K562 (cell line): ENCODE results near the gene SNX19. TPM values are rescaled to one million over a fixed set of nuclear protein-coding genes. Genes with fewer than 3 reads are reported as not detected.
A peak's percentile ranks its signal among the peaks of the same experiment; 100 is the strongest.

ENCODE experiments used
- ATAC-seq: fragments of 200-7000 bp; cut with Tn5 transposase; 3 replicates; pipeline ENCODE4 v1.9.1; 2020; ENCODE audit warnings: moderate library complexity
- BruUV-seq: library from RNA; stranded (reverse); fragments of 400-500 nt; replicated peaks from 2 replicates; lab custom pipeline; 2021; lab: Mats Ljungman, UMichigan
- CTCF ChIA-PET: fragments of 300-600 bp; formaldehyde crosslinking; extraction: SDS; loops from one replicate; lab custom pipeline; 2021; ENCODE audit warnings: low intra/inter-chr PET ratio; lab: Yijun Ruan, JAX
- POLR2A ChIA-PET: fragments of 300-600, 350-650 bp; sonication (Branson Sonifier 250); formaldehyde crosslinking; extraction: SDS; loops from one replicate; lab custom pipeline; 2021; ENCODE audit warnings: antibody characterized with exemption, inconsistent platforms; lab: Yijun Ruan, JAX
- DNase-seq, 4 experiments: peaks; one replicate each; pipeline versions ENCODE4 v3.0.0 to v3.0.0-alpha.2; 2011 to 2018; ENCODE audit warnings: low spot score in 3 of 4, mixed read lengths in 3 of 4; ENCODE audit errors: extremely low read depth in 1 of 4
- FAIRE-seq: peaks from 2 replicates; lab custom pipeline; 2011; peaks lifted over from hg19 to GRCh38; lab: Jason Lieb, UNC
- H2AFZ ChIP-seq: 2 replicates; pipeline ENCODE4 v1.6.0; 2011; ENCODE audit warnings: low read depth, low read length, control low read depth, inconsistent platforms
- H3K27ac ChIP-seq: fragments of 200-600 bp; 3 replicates; pipeline ENCODE4 v1.8.0; 2011; ENCODE audit warnings: low read depth, mild to moderate bottlenecking, control low read depth, inconsistent platforms, low read length, moderate library complexity, mixed read lengths; ENCODE audit errors: extremely low read depth
- H3K27me3 ChIP-seq, 2 experiments: fragments of 300-600 bp in 1 of 2; 2 replicates in 1 of 2; 3 replicates in 1 of 2; pipeline versions ENCODE4 v1.6.0 to v1.8.0; 2011; ENCODE audit warnings: inconsistent platforms in 2 of 2, low read length in 2 of 2, mild to moderate bottlenecking in 1 of 2, mixed read lengths in 1 of 2, moderate library complexity in 1 of 2; ENCODE audit not compliant: control insufficient read depth in 2 of 2, insufficient read depth in 2 of 2
- H3K36me3 ChIP-seq: fragments of 300-600 bp; 3 replicates; pipeline ENCODE4 v1.8.0; 2011; ENCODE audit warnings: mild to moderate bottlenecking, low read length, inconsistent platforms; ENCODE audit not compliant: control insufficient read depth, insufficient read depth
- H3K4me1 ChIP-seq, 2 experiments: fragments of 200-600 bp in 1 of 2; replicated peaks in 1 of 2; 2 replicates in 1 of 2; 3 replicates in 1 of 2; pipeline versions ENCODE4 v1.5.1 to v1.8.0; 2011; ENCODE audit warnings: inconsistent platforms in 2 of 2, low read length in 2 of 2, mild to moderate bottlenecking in 1 of 2, mixed read lengths in 1 of 2, moderate library complexity in 1 of 2; ENCODE audit not compliant: control insufficient read depth in 2 of 2, insufficient read depth in 2 of 2
- H3K4me2 ChIP-seq: 2 replicates; pipeline ENCODE4 v1.6.1; 2011; ENCODE audit warnings: low read length, control low read depth, inconsistent platforms, mixed read lengths; ENCODE audit not compliant: insufficient read depth
- H3K4me3 ChIP-seq: fragments of 200-600 bp; sonication (generic), shearing (Covaris generic); 2 replicates; pipeline ENCODE4 v1.5.1; 2016; ENCODE audit warnings: control low read depth, inconsistent platforms
- H3K79me2 ChIP-seq: fragments of 200-600 bp; 3 replicates; pipeline ENCODE4 v1.8.0; 2011; ENCODE audit warnings: low read length, inconsistent platforms; ENCODE audit not compliant: control insufficient read depth, insufficient read depth
- H3K9ac ChIP-seq, 2 experiments: 2 replicates each; pipeline versions ENCODE4 v1.6.0 to v1.6.1; 2011; ENCODE audit warnings: low read depth in 2 of 2, low read length in 2 of 2, control low read depth in 1 of 2, inconsistent platforms in 1 of 2, mild to moderate bottlenecking in 1 of 2, mixed read lengths in 1 of 2; ENCODE audit not compliant: insufficient read depth in 1 of 2
- H3K9me1 ChIP-seq: one replicate; pipeline ENCODE4 v1.6.0; 2011; ENCODE audit warnings: inconsistent platforms, mild to moderate bottlenecking, low read length, moderate library complexity; ENCODE audit not compliant: control insufficient read depth, insufficient read depth
- H3K9me3 ChIP-seq: replicated peaks from 2 replicates; pipeline ENCODE4 v1.5.1; 2011; ENCODE audit warnings: low read depth, low read length, inconsistent platforms; ENCODE audit not compliant: control insufficient read depth, insufficient read depth
- H4K20me1 ChIP-seq: replicated peaks from 2 replicates; pipeline ENCODE4 v1.6.1; 2011; ENCODE audit warnings: low read length, inconsistent platforms, mixed read lengths; ENCODE audit not compliant: control insufficient read depth, insufficient read depth
- CCAR2 ChIP-seq: fragments of 200-400 bp; formaldehyde crosslinking; IDR thresholded peaks from 2 replicates; pipeline ENCODE4 v1.6.1; 2017; ENCODE audit warnings: mild to moderate bottlenecking, low read depth, low read length
- DDX20 ChIP-seq: fragments of 450-650 bp; IDR thresholded peaks from 2 replicates; pipeline ENCODE4 v1.6.1; 2016; ENCODE audit warnings: missing genetic modification characterization, low read depth, mild to moderate bottlenecking, missing compliant biosample characterization, moderate library complexity
- TAF9B ChIP-seq: fragments of 450-650 bp; IDR thresholded peaks from 2 replicates; pipeline ENCODE4 v1.6.1; 2018; ENCODE audit warnings: mild to moderate bottlenecking; ENCODE audit not compliant: partially characterized antibody
- VEZF1 ChIP-seq: fragments of 200-800 bp; sonication (Bioruptor generic); IDR thresholded peaks from 2 replicates; pipeline ENCODE4 v1.6.1; 2017; ENCODE audit warnings: missing genetic modification characterization, missing compliant biosample characterization
- ZNF280A ChIP-seq: fragments of 450-650 bp; IDR thresholded peaks from 2 replicates; pipeline ENCODE4 v1.6.1; 2018; ENCODE audit warnings: mild to moderate bottlenecking, low read depth; ENCODE audit not compliant: partially characterized antibody
- ZNF408 ChIP-seq: fragments of 250-450 bp; sonication (Bioruptor Pico); IDR thresholded peaks from 2 replicates; pipeline ENCODE4 v1.4.0; 2020; ENCODE audit warnings: low read depth, mild to moderate bottlenecking, moderate library complexity
- ZNF639 ChIP-seq, 2 experiments: fragments of 200-800 bp in 1 of 2; sonication (Bioruptor generic) in 1 of 2; sonication (generic) in 1 of 2; formaldehyde crosslinking in 1 of 2; IDR thresholded peaks in 1 of 2; conservative IDR thresholded peaks in 1 of 2; 2 replicates each; pipeline versions ENCODE4 v1.5.0 to v1.6.1; 2016 to 2020; ENCODE audit warnings: missing compliant biosample characterization in 1 of 2, missing genetic modification characterization in 1 of 2, missing genetic modification reagents in 1 of 2
- WGBS: fragments of 100-300 bp; shearing (Covaris generic); methylation state at CpG from one replicate; pipeline ENCODE4 v1.1.6; 2016; ENCODE audit warnings: low coverage, mixed read lengths; ENCODE audit not compliant: insufficient coverage; ENCODE audit errors: missing lambda C conversion rate; 5-methylcytosine and 5-hydroxymethylcytosine counted together
- in situ Hi-C: fragments of 300-500 bp; cut with MboI; formaldehyde crosslinking; loops from 4 replicates; pipeline ENCODE4 v1.15.0; 2018; ENCODE audit warnings: inconsistent platforms, mixed read lengths
- intact Hi-C: fragments of 100-400 bp; cut with micrococcal nuclease; formaldehyde crosslinking; loops from 2 replicates; pipeline ENCODE4 v1.14.2; 2022
- polyA plus RNA-seq, 8 experiments: library from polyadenylated mRNA; depleted of rRNA in 4 of 8; stranded (reverse) in 5 of 8; unstranded in 3 of 8; fragments of >200 nt; fragmentation: Nextera tagmentation in 2 of 8; fragmentation: Illumina TruSeq in 1 of 8; extraction: Ambion mirVana in 2 of 8; extraction: Trizol in 1 of 8; gene quantifications; 2 replicates each; pipeline versions ENCODE4 v1.2.1 to v1.2.3, GENCODE V29; 2011 to 2014; ENCODE audit warnings: inconsistent platforms in 1 of 8, missing spikeins in 1 of 8
- total RNA-seq, 7 experiments: library from RNA; depleted of rRNA in 6 of 7; stranded (reverse); fragments of >200 nt in 6 of 7; fragmentation: Illumina TruSeq in 2 of 7; extraction: Trizol in 2 of 7; gene quantifications; 2 replicates each; pipeline versions ENCODE4 v1.2.1 to v1.2.3, GENCODE V29; 2011 to 2021; ENCODE audit warnings: low replicate concordance in 1 of 7

SNX19 gene
- total and polyA plus RNA-seq, 9 of the 15 experiments (the other 6 are each of a cell fraction or from before 2014, with no cell fraction given), result 2.2 to 31.3 (median 19.6) TPM

- no peak for FAIRE-seq
- Histone ChIP-seq H3K9ac (no peak overlapping the region), H3K36me3 (peaks cover 32% of the 10 kb centered on the region), H3K4me2 (peak overlapping the region; percentile 77), H3K27ac (no peak overlapping the region)
- CTCF ChIA-PET, result interaction anchor here (1.1 to 1.7 kb wide), 2 partner anchors 22 to 23 kb away, joined by 3 to 4 read pairs; no protein-coding TSS in a partner anchor
- WGBS, result 69% methylated on average over 8 of the region's 8 CpGs
- TF ChIP-seq CCAR2 (no peak), TAF9B (no peak)
- TF ChIP-seq, all 486 proteins: peak for 0
- H3K27me3 ChIP-seq, result peaks cover 0 to 13% of the 10 kb centered on the region in 2 experiments; a peak in 2 of 5 replicates
- DNase-seq (no peak), ATAC-seq (no peak)
- H3K4me1 ChIP-seq, result peaks cover 13 to 18% of the 10 kb centered on the region in 2 experiments; a peak in 4 of 5 replicates
- H3K9me1 ChIP-seq, result peaks cover 6% of the 10 kb centered on the region
- H2AFZ ChIP-seq, result peak overlapping the region; percentile 86
- intact Hi-C loops (no loop called here), in situ Hi-C loops (loop anchor here (25.0 kb wide), 1 partner anchor 745 kb away; no protein-coding TSS in a partner anchor)
- POLR2A ChIA-PET, result interaction anchor here (1.4 kb wide), 1 partner anchor 16 kb away, joined by 3 read pairs; no protein-coding TSS in a partner anchor
- no TSS peak for BruUV-seq
- H3K4me3 ChIP-seq, result peak overlapping the region; percentile 96
- no peaks in the 10 kb centered on the region for H3K9me3 ChIP-seq
- H4K20me1 ChIP-seq, result no peaks in the 10 kb centered on the region
- H3K79me2 ChIP-seq, result peaks cover 32% of the 10 kb centered on the region
These were observed 631 bp upstream of the SNX19 start for GRCh38 chr11:130916910-130917309.

- peak overlapping the region; percentile 83 for H3K27ac ChIP-seq
- no peak for DNase-seq
- peak overlapping the region; percentile 93 for H3K4me2 ChIP-seq
- TF ChIP-seq ZNF408 (CRISPR knock-in tag), result no peak
- TF ChIP-seq ZNF639 (CRISPR knock-in tag; conservative IDR thresholded peaks at IDR 0.05 in 1 of 2, IDR thresholded peaks at IDR 0.05 in 1 of 2), result 0 out of 4 replicates have a peak, but pooled peaks of 1 of the 2 experiments have one; percentile 29
- TF ChIP-seq DDX20 (tag), result no peak
- TF ChIP-seq VEZF1 (CRISPR knock-in tag), result peak; percentile 9; the same call in 1 of the 2 replicates
- no peak for TF ChIP-seq ZNF280A
These were observed 559 bp downstream of the SNX19 start for GRCh38 chr11:130915603-130916237.

More at GRCh38 chr11:130915603-130916237, 559 bp downstream of the SNX19 start:
- intact Hi-C loops (no loop called here), in situ Hi-C loops (loop anchor here (25.0 kb wide), 1 partner anchor 747 kb away; no protein-coding TSS in a partner anchor)
- Histone ChIP-seq H3K4me1 (peaks cover 13 to 18% of the 10 kb centered on the region in 2 experiments; a peak in 4 of 5 replicates), H3K79me2 (peaks cover 32% of the 10 kb centered on the region), H3K4me3 (peak overlapping the region; percentile 96), H3K9ac (peak overlapping the region; percentile 92 to 95), H3K36me3 (peaks cover 39% of the 10 kb centered on the region), H3K27me3 (peaks cover 0 to 13% of the 10 kb centered on the region in 2 experiments; a peak in 2 of 5 replicates), H3K9me3 (no peaks in the 10 kb centered on the region), H4K20me1 (no peaks in the 10 kb centered on the region), H3K9me1 (peaks cover 6% of the 10 kb centered on the region), H2AFZ (peak overlapping the region; percentile 90)
- 19% methylated on average over 21 of the region's 21 CpGs for WGBS
- TSS peak; percentile 62 for BruUV-seq
- ChIA-PET CTCF (interaction anchor here (1.7 kb wide), 1 partner anchor 22 kb away, joined by 4 read pairs; no protein-coding TSS in a partner anchor), POLR2A (interaction anchor here (0.6 to 1.4 kb wide), 3 partner anchors 15 to 1780 kb away, joined by 3 to 5 read pairs (median 3); no protein-coding TSS in a partner anchor)
- no peak for FAIRE-seq
- ATAC-seq, result no peak; the same call in 2 of the 3 replicates
